H54 (cell line): Measurements from ENCODE around the gene SLCO3A1.

Experiments
- DNase-seq: peaks from one replicate; pipeline ENCODE4 v3.0.0; 2011; ENCODE audit warnings: low spot score, mixed read lengths; ENCODE audit not compliant: insufficient read length
- FAIRE-seq: peaks from 3 replicates; lab custom pipeline; 2011; peaks lifted over from hg19 to GRCh38; lab: Jason Lieb, UNC
- POLR2A ChIP-seq: IDR thresholded peaks from 2 replicates; pipeline ENCODE4 v1.6.1; 2011; ENCODE audit warnings: low read depth, mild to moderate bottlenecking, low read length

Gene SLCO3A1

GRCh38 chr15:92118936-92119325 lies 265.4 kb downstream of the SLCO3A1 start:
- FAIRE-seq (no peak), DNase-seq (no peak)
- TF ChIP-seq POLR2A: no peak

- no peak for DNase-seq
- FAIRE-seq: no peak
- TF ChIP-seq POLR2A: no peak
Measured at GRCh38 chr15:92120094-92120795, 266.7 kb downstream of the SLCO3A1 start.

GRCh38 chr15:92121047-92121446 lies 267.5 kb downstream of the SLCO3A1 start:
- FAIRE-seq: no peak

GRCh38 chr15:92122259-92122658 lies 268.8 kb downstream of the SLCO3A1 start:
- TF ChIP-seq POLR2A: no peak
- FAIRE-seq (no peak), DNase-seq (no peak)

More at GRCh38 chr15:92121047-92121446, 267.5 kb downstream of the SLCO3A1 start:
- TF ChIP-seq POLR2A: no peak
- DNase-seq: no peak

GRCh38 chr15:92123962-92124656 lies 270.6 kb downstream of the SLCO3A1 start:
- FAIRE-seq (no peak), DNase-seq (no peak)
- TF ChIP-seq POLR2A: no peak

- no peak for DNase-seq
Measured at GRCh38 chr15:92124657-92125010, 271.1 kb downstream of the SLCO3A1 start.

GRCh38 chr15:92128788-92129187 lies 275.3 kb downstream of the SLCO3A1 start:
- no peak for DNase-seq
- FAIRE-seq: no peak
- no peak for TF ChIP-seq POLR2A

More at GRCh38 chr15:92124657-92125010, 271.1 kb downstream of the SLCO3A1 start:
- FAIRE-seq: no peak
- no peak for TF ChIP-seq POLR2A

GRCh38 chr15:92130244-92130643 lies 276.7 kb downstream of the SLCO3A1 start:
- no peak for DNase-seq
- no peak for TF ChIP-seq POLR2A
- no peak for FAIRE-seq

- no peak for TF ChIP-seq POLR2A
- no peak for DNase-seq
- no peak for FAIRE-seq
Measured at GRCh38 chr15:92130906-92131305, 277.4 kb downstream of the SLCO3A1 start.

GRCh38 chr15:92132982-92133755 lies 279.7 kb downstream of the SLCO3A1 start:
- no peak for FAIRE-seq
- no peak for DNase-seq
- no peak for TF ChIP-seq POLR2A

GRCh38 chr15:92140796-92141195 lies 287.3 kb downstream of the SLCO3A1 start:
- no peak for DNase-seq
- no peak for FAIRE-seq
- TF ChIP-seq POLR2A: no peak

GRCh38 chr15:92141607-92142006 lies 288.1 kb downstream of the SLCO3A1 start:
- FAIRE-seq (no peak), DNase-seq (no peak)
- TF ChIP-seq POLR2A: no peak

GRCh38 chr15:92142242-92143232 lies 289.0 kb downstream of the SLCO3A1 start:
- FAIRE-seq: no peak

More at GRCh38 chr15:92142242-92143232, 289.0 kb downstream of the SLCO3A1 start:
- no peak for DNase-seq
- TF ChIP-seq POLR2A: no peak
